HG02885 (cell line): Measurements from ENCODE around the gene CDH23.

ENCODE experiments used
- ATAC-seq: cut with Tn5 transposase; IDR thresholded peaks from one replicate; pipeline ENCODE4 v1.9.1; 2021; ENCODE audit warnings: mild to moderate bottlenecking; ENCODE audit not compliant: unreplicated experiment, poor library complexity

Gene CDH23

DNA sequence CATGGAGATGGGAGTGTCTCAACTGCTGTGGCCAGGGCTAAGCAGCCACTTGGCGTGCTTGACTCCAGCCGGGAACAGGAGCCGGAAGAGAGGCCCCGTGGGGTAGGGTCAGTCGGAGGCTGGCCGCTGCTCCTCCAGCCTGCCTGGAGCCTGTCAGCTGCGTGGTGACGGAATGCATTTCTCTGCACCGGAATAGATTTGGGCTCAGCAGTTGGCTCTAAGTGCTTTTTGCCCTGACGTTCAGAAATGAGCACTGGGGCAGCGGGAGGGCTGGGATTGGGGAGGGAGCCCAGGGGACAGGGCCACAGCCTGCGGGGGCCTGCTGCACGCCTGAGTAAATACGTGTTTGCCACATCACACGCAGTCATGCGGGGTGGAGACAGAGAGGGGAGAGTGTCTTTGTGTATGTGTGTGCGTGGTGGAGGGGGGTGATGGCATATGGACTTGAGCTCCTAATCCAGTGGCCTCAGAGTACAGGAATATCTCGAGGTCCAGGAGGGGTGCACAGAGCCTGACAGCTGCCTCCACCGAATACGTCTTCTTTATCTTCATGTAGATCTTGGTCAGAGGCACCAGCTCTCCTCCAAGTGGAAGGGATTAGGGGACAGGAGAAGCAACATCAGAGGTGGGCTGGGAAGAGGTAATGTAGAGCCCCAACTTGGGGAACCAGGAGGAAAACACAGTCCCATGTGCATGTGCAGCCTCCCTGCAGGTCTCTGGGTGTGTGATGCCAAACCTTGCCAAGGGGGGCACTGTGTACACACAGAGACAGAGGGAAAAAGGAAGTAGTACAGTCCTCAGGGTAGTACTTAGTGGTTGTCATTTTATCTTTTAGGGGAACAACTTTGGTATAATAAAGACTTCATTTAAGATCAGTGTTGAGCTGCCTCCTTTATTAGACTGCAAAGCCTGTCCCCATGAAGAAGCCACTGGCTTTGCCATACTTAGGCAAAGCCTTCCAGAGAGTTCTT lies 151.4 kb downstream of the CDH23 start:
- no peak for ATAC-seq

GRCh38 chr10:71549766-71550533 lies 153.2 kb downstream of the CDH23 start:
- no peak for ATAC-seq

DNA sequence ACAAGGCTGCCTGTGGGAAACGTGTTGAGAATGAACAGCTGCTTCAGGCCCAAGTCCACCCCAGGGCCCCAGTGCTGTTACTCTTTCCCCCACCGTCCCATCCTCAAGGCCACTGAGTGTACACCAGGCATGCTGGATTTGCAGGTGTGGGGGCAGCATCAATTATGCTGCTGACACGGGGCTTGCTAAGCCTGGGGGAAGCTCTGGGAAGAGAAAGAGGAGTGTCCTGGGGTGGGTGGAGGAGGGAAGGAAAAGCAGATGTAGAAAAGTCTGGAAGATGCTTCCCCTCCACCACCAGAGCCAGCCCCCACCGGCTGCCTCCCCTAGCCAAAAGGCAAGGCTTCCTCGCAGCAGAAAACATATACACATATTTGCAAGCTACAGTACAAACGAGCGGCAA lies 153.9 kb downstream of the CDH23 start:
- no peak for ATAC-seq

- no peak for ATAC-seq
Observed at GRCh38 chr10:71551970-71552369, 155.2 kb downstream of the CDH23 start.

DNA sequence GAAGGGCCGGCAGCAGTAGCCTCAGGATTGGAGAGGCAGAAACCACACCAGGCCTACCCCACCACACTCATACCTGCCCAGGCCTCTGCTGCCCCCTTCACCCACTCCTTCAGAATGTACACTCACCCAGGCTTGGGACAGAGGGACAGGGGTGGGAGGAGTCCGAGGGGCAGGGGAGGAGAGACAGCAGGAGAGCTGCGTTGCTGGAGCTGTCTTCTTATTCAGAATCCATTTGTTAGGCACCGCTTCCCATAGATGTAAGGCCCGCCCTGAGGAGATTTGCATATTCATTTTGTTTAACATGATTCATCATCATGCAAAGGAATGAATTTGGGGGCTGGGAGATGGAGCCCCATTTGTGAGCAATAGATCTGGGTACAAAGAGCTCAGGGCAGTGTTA lies 156.7 kb downstream of the CDH23 start:
- ATAC-seq = no peak

DNA sequence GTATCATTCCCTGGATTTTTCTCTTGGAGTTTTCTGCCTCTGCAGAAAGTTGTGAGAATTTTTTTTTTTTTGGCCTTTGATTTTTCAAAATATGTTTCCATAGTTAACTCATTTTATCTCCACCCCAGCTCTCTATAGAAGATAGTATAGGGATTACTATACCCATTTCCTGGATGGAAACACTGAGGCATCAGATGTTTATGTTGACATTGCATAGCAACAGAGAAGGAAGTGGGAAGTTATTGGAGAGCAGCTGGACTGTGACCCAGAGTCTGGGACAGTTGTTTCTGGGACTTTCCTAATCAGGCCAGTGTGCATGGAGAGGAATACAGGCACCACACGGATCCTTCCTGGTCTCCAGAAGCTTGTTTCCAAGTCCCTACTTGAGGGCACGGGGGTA lies 158.0 kb downstream of the CDH23 start:
- no peak for ATAC-seq

- no peak for ATAC-seq
Observed at GRCh38 chr10:71555087-71555723, 158.5 kb downstream of the CDH23 start.

- ATAC-seq = no peak
Observed at GRCh38 chr10:71555724-71556119, 159.0 kb downstream of the CDH23 start.

GRCh38 chr10:71558991-71559390 lies 162.3 kb downstream of the CDH23 start:
- no peak for ATAC-seq

DNA sequence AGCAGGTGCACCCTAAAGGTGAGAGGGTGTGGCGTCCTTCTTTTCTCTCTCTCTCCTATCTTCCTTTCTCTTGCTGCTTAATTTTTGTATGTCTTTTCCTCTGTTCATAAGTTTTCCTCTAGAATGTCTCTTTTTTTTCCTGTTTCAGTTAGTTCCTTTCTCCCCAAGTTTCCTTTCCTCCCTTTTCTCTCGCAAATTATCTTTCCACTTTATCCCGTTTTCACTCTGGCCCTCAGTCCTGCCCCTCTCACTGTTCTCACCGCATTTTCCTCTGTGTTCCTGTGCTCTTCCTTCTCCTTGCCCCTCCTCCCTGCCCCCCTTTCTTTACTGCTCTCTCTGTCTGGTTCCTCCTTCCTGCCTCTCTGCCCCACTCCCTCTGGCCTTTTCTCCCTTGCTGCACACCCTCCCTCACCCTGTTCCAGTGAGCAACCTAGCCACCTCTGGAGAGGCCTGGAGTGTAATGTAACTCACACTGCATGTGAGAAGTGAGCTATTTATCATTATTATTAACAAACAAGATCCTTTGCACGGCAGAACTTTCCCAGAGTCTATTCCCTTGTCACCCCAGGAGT lies 164.4 kb downstream of the CDH23 start:
- no peak for ATAC-seq

- no peak for ATAC-seq
Observed at GRCh38 chr10:71562181-71562580, 165.5 kb downstream of the CDH23 start.

- ATAC-seq = no peak
Observed at GRCh38 chr10:71562904-71563303, 166.2 kb downstream of the CDH23 start.

- no peak for ATAC-seq
Observed at GRCh38 chr10:71564194-71564820, 167.6 kb downstream of the CDH23 start.

DNA sequence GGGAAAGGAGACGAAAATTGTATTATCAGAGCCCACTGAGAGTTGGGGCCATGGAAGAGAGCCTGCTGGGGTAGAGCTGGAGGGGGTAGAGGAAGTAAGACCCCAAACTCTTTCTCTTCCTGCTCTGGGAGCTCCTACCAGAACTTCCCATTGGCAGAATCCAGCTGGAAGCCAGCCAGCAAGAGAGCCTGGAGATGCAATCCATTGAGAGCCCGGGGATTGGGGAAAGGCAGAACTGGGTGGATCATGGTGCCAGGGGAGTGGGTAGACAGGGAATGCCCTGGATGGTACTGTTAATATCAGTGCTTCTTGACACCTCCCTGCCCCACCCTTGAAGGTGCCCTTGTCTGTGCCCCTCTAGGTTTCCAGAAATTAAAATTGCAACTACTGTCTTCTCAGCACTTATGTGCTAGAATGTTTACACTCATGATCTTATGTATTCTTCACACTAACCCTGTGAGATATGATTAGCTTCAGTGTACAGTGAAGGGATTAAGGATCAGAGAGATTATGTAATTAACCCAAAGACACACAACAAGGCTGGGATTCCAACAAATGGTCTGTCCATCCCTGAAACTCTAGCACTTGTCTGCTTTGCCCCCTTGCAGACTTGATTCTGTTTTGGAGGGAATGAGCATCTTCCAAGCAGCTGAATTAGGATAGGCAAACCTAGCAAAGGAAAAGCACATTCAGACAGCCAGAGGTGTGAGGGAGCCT lies 168.7 kb downstream of the CDH23 start:
- ATAC-seq = no peak

- no peak for ATAC-seq
Observed at GRCh38 chr10:71567006-71567405, 170.3 kb downstream of the CDH23 start.

- no peak for ATAC-seq
Observed at GRCh38 chr10:71568896-71569492, 172.3 kb downstream of the CDH23 start.

GRCh38 chr10:71569775-71570588 lies 173.3 kb downstream of the CDH23 start:
- no peak for ATAC-seq

- no peak for ATAC-seq
Observed at GRCh38 chr10:71571460-71572175, 174.9 kb downstream of the CDH23 start.
